Choroid plexus epithelial cell (primary cell): ENCODE measurements around the gene CNOT6.

Source experiments
- DNase-seq: peaks from one replicate; pipeline ENCODE4 v3.0.0-alpha.2; 2010; ENCODE audit warnings: low read depth
- H3K4me3 ChIP-seq: 2 replicates; pipeline ENCODE4 v1.5.1; 2011; ENCODE audit warnings: low read depth, mild to moderate bottlenecking, control low read depth, low read length, moderate library complexity
- CTCF ChIP-seq: conservative IDR thresholded peaks from 2 replicates; pipeline ENCODE4 v1.5.1; 2011; ENCODE audit warnings: low read depth, mild to moderate bottlenecking, control low read depth, inconsistent platforms, low read length, moderate library complexity

CNOT6 gene

DNA sequence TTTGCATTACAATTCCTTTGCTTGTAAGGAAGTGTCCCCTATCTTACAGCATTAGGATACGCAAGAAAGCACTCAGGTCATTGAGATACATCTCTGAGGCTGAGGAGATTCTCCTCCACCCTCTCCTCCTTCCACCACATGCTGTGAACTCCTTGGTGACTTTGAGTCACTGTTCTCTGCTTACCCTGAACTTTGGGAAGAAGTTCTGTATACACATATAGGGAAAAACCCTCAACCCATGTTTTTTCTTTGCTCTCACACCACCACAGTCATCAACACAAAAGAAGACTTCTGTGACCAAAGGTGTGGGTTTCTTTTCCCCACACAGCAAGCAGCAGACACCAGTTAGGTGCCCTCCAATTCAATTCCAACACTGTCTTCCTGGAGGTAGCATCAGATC, 38.1 kb downstream of the CNOT6 start:
- H3K4me3 ChIP-seq: no peak overlapping the region
- peak; percentile 16 for DNase-seq
- TF ChIP-seq CTCF: no peak

GRCh38 chr5:180533845-180534244, 39.7 kb downstream of the CNOT6 start:
- no peak overlapping the region for H3K4me3 ChIP-seq
- no peak for DNase-seq
- no peak for TF ChIP-seq CTCF

DNA sequence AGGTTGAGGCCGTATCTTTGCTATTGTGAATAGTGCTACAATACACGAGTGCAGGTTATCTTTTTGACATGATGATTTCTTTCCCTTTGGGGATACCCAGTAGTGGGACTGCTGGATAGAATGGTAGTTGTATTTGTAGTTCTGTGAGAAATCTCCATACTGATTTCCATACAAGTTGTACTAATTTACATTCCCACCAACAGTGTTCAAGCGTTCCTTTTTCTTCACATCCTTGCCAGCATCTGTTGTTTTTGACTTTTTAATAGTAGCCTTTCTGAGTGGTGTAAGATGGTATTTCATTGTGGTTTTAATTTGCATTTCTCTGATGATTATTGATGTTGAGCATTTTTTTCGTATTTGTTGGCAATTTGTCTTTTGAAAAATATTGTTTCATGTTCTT, 41.4 kb downstream of the CNOT6 start:
- no peak overlapping the region for H3K4me3 ChIP-seq
- TF ChIP-seq CTCF: no peak
- DNase-seq: no peak

DNA sequence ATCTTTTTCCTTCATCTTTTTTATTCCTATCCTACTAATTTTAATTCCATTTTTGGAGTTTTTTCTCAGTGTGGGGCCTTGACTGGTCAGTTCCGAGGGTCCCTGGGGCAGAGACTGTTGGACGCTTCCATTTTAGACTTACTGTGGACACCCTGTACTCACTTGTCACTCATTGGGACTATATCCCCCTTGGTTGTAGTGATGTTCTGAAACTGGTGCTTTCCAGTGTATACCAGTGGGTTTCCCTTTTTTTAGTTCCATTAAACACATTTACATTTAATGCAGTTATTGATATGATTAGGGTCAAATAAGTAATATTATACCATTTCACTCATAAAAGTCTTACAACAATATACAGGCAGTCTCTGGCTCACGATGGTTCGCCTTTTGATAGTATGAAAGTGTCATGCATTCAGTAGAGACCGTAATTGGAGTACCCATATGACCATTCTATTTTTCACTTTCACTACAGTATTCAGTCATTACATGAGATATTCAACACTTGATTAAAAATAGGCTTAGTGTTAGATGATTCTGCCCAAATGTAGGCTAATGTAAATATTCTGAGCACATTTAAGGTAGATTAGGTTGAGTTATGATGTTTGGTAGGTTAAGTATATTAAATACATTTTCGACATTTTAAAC, 46.0 kb downstream of the CNOT6 start:
- DNase-seq: no peak
- TF ChIP-seq CTCF: no peak
- no peak overlapping the region for H3K4me3 ChIP-seq

- TF ChIP-seq CTCF: peak; percentile 18
- no peak for DNase-seq
- H3K4me3 ChIP-seq: no peak overlapping the region
Observed at GRCh38 chr5:180541710-180542109, 47.5 kb downstream of the CNOT6 start.

- no peak overlapping the region for H3K4me3 ChIP-seq
- DNase-seq: no peak
- no peak for TF ChIP-seq CTCF
Observed at GRCh38 chr5:180545248-180545647, 51.1 kb downstream of the CNOT6 start.

DNA sequence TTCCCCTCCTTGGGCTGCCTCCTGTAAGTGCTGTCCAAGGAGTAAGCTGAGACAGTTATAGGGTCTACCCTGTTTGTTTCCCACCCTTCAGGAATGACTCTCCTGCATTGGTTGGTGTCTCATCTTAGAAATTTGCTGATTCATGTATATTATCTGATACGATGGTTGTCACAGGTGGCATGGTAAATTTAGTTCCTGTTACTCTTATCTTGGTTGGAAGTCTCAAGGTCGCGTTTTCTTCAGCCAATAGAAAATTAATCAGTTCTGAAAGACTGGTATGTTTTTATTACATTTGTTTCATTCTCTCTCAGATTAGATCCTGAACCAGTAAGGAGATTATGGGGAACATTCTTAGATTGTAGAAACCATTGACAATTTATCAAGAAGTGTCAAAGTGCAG, 54.4 kb downstream of the CNOT6 start:
- TF ChIP-seq CTCF: no peak
- H3K4me3 ChIP-seq: no peak overlapping the region

More for the DNA sequence above, 54.4 kb downstream of the CNOT6 start:
- DNase-seq: no peak
